HCT116 (cell line): ENCODE results near the gene CCDC91. TPM values are rescaled to one million over a fixed set of nuclear protein-coding genes. Genes with fewer than 3 reads are reported as not detected.

Experiments used
- ATAC-seq: fragments of 200-7000 bp; cut with Tn5 transposase; 2 replicates; pipeline ENCODE4 v1.9.1; 2020; ENCODE audit warnings: mild to moderate bottlenecking, moderate library complexity
- BruUV-seq: library from RNA; stranded (reverse); fragments of 400-500 nt; replicated peaks from 2 replicates; lab custom pipeline; 2021; lab: Mats Ljungman, UMichigan
- CTCF ChIA-PET: fragments of 300-600 bp; sonication (Branson Sonifier 250); formaldehyde crosslinking; loops from one replicate; lab custom pipeline; 2021; ENCODE audit warnings: antibody characterized with exemption; lab: Charles Lee
- POLR2A ChIA-PET: fragments of 300-600, 350-600 bp; sonication (Branson Sonifier 250); formaldehyde crosslinking; loops from one replicate; lab custom pipeline; 2021; ENCODE audit warnings: antibody characterized with exemption; lab: Charles Lee
- RAD21 ChIA-PET, 2 experiments: fragments of 300-600 bp; sonication (Branson Sonifier 250); formaldehyde crosslinking; loops; one replicate each; lab custom pipeline; 2023; ENCODE audit warnings: low total read pairs in 2 of 2; ENCODE audit not compliant: uncharacterized antibody in 2 of 2, unreplicated experiment in 2 of 2, low non-redundant PET in 1 of 2; lab: Charles Lee
- DNase-seq: peaks from one replicate; pipeline ENCODE4 v3.0.0-alpha.2; 2010; ENCODE audit warnings: low read depth, low spot score
- H2AFZ ChIP-seq: fragments of 200-600 bp; shearing (Covaris generic), sonication (generic); 2 replicates; pipeline ENCODE4 v1.6.1; 2017; ENCODE audit warnings: low read depth, mixed run types, mixed read lengths, antibody characterized with exemption, low read length; ENCODE audit not compliant: poor library complexity, severe bottlenecking
- H3K27ac ChIP-seq: 2 replicates; pipeline ENCODE4 v1.5.1; 2012; ENCODE audit warnings: low read depth, low read length
- H3K27me3 ChIP-seq: fragments of 200-600 bp; sonication (generic); 2 replicates; pipeline ENCODE4 v1.6.1; 2016; ENCODE audit warnings: mixed run types, low read length, mixed read lengths; ENCODE audit not compliant: insufficient read depth
- H3K36me3 ChIP-seq, 2 experiments: fragments of 200-500 bp in 1 of 2; fragments of 200-600 bp in 1 of 2; sonication (Bioruptor generic) in 1 of 2; sonication (generic) in 1 of 2; 2 replicates each; pipeline versions ENCODE4 v1.5.1 to v1.6.1; 2014 to 2016; ENCODE audit warnings: low read length in 2 of 2, inconsistent platforms in 1 of 2, mixed read lengths in 1 of 2, mixed run types in 1 of 2; ENCODE audit not compliant: insufficient read depth in 2 of 2, control insufficient read depth in 1 of 2
- H3K4me1 ChIP-seq, 2 experiments: fragments of 200-600 bp in 1 of 2; sonication (generic) in 1 of 2; 2 replicates each; pipeline versions ENCODE4 v1.5.1 to v1.6.1; 2012 to 2017; ENCODE audit warnings: low read length in 2 of 2, inconsistent platforms in 1 of 2, mild to moderate bottlenecking in 1 of 2, mixed read lengths in 1 of 2, mixed run types in 1 of 2, moderate library complexity in 1 of 2; ENCODE audit not compliant: insufficient read depth in 2 of 2, control insufficient read depth in 1 of 2
- H3K4me2 ChIP-seq: fragments of 200-600 bp; sonication (generic); 2 replicates; pipeline ENCODE4 v1.6.1; 2017; ENCODE audit warnings: mixed run types, low read length, mixed read lengths
- H3K4me3 ChIP-seq, 2 experiments: fragments of 200-600 bp in 1 of 2; sonication (generic) in 1 of 2; replicated peaks in 1 of 2; 2 replicates each; pipeline ENCODE4 v1.5.1; 2011 to 2016; ENCODE audit warnings: low read length in 2 of 2, control low read depth in 1 of 2, low read depth in 1 of 2, mild to moderate bottlenecking in 1 of 2, mixed read lengths in 1 of 2, mixed run types in 1 of 2
- H3K79me2 ChIP-seq: fragments of 200-600 bp; sonication (generic); 2 replicates; pipeline ENCODE4 v1.6.1; 2017; ENCODE audit warnings: mild to moderate bottlenecking, mixed run types, low read length, moderate library complexity, mixed read lengths; ENCODE audit not compliant: insufficient read depth
- H3K9ac ChIP-seq: fragments of 200-600 bp; sonication (generic); 2 replicates; pipeline ENCODE4 v1.6.1; 2016; ENCODE audit warnings: low read length, mixed read lengths
- H3K9me2 ChIP-seq: fragments of 200-600 bp; sonication (generic), shearing (Covaris generic); 2 replicates; pipeline ENCODE4 v1.6.1; 2017; ENCODE audit warnings: mixed run types, mild to moderate bottlenecking, moderate library complexity; ENCODE audit not compliant: insufficient read depth
- H3K9me3 ChIP-seq, 2 experiments: fragments of 200-500 bp in 1 of 2; fragments of 200-600 bp in 1 of 2; sonication (Bioruptor generic) in 1 of 2; sonication (generic) in 1 of 2; 2 replicates each; pipeline ENCODE4 v1.6.1; 2014 to 2017; ENCODE audit warnings: low read length in 2 of 2, mixed read lengths in 2 of 2, inconsistent platforms in 1 of 2, low read depth in 1 of 2, mild to moderate bottlenecking in 1 of 2, mixed run types in 1 of 2, moderate library complexity in 1 of 2; ENCODE audit not compliant: control insufficient read depth in 1 of 2, insufficient read depth in 1 of 2
- H4K20me1 ChIP-seq: fragments of 200-600 bp; sonication (generic), shearing (Covaris generic); 2 replicates; pipeline ENCODE4 v1.6.1; 2017; ENCODE audit warnings: mixed run types, mild to moderate bottlenecking, moderate library complexity; ENCODE audit not compliant: insufficient read depth
- CTCF ChIP-seq, 3 experiments: fragments of 200-600 bp in 1 of 3; sonication (generic) in 1 of 3; IDR thresholded peaks in 2 of 3; conservative IDR thresholded peaks in 1 of 3; 2 replicates each; pipeline ENCODE4 v1.5.1; 2012 to 2017; ENCODE audit warnings: low read depth in 2 of 3, low read length in 2 of 3, antibody characterized with exemption in 1 of 3, borderline replicate concordance in 1 of 3, control low read depth in 1 of 3, mild to moderate bottlenecking in 1 of 3, mixed read lengths in 1 of 3, mixed run types in 1 of 3, moderate library complexity in 1 of 3; ENCODE audit not compliant: insufficient read depth in 1 of 3
- EGR1 ChIP-seq: IDR thresholded peaks from 2 replicates; pipeline ENCODE4 v1.6.1; 2012; ENCODE audit warnings: low read depth
- FOSL1 ChIP-seq: IDR thresholded peaks from 2 replicates; pipeline ENCODE4 v1.6.1; 2012; ENCODE audit warnings: low read depth
- REST ChIP-seq: IDR thresholded peaks from 2 replicates; pipeline ENCODE4 v1.6.1; 2012; ENCODE audit warnings: low read depth
- SP1 ChIP-seq: IDR thresholded peaks from 2 replicates; pipeline ENCODE4 v1.6.1; 2012; ENCODE audit warnings: low read depth
- TCF7L2 ChIP-seq: IDR thresholded peaks from 2 replicates; pipeline ENCODE4 v1.7.0; 2011; ENCODE audit warnings: borderline replicate concordance, inconsistent platforms; ENCODE audit not compliant: insufficient read depth, insufficient read length; ENCODE audit errors: extremely low read depth
- YY1 ChIP-seq: IDR thresholded peaks from 2 replicates; pipeline ENCODE4 v1.6.1; 2011; ENCODE audit warnings: low read length, low read depth, moderate library complexity, mild to moderate bottlenecking; ENCODE audit not compliant: insufficient replicate concordance; ENCODE audit errors: extremely low read depth
- ZFX ChIP-seq: fragments of 450-650 bp; IDR thresholded peaks from 2 replicates; pipeline ENCODE4 v1.6.1; 2017
- intact Hi-C: fragments of 100-400 bp; cut with micrococcal nuclease; formaldehyde crosslinking; loops from 2 replicates; pipeline ENCODE4 v1.10.0; 2022
- total RNA-seq: library from RNA; stranded (reverse); gene quantifications from one replicate; pipeline ENCODE4 v1.2.1, GENCODE V29; 2021; ENCODE audit not compliant: unreplicated experiment
- TF ChIP-seq, protein P1 (sequence below): IDR thresholded peaks from 2 replicates; pipeline ENCODE4 v1.6.1; 2011; ENCODE audit warnings: mild to moderate bottlenecking, low read length, moderate library complexity; ENCODE audit not compliant: insufficient replicate concordance; ENCODE audit errors: extremely low read depth
- TF ChIP-seq, protein P2 (sequence below): IDR thresholded peaks from 2 replicates; pipeline ENCODE4 v1.6.1; 2012

Gene CCDC91
- total RNA-seq, 1 experiment from 2014 or later = 18.1 TPM

DNA sequence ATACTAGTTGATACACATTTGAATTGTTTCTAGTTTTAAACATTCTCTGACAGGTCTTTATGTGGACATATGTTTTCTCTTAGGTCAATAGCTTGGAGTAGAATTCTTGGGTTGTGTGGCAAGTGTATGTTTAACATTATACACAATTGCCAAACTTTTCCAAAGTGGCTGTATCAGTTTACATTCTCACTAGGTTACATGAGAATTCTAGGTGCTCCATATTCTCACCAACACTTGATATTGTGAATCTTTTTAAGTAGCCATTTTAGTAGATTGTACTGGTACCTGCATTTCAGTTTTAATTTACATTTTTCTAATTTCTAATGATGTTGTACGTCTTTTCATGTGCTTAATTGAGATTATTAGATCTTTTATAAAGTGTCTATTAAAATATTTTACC lies 28.6 kb downstream of the CCDC91 start:
- POLR2A ChIA-PET = no interaction called here
- intact Hi-C loops = no loop called here
- TF ChIP-seq CTCF (IDR thresholded peaks at IDR 0.05 in 2 of 3, conservative IDR thresholded peaks at IDR 0.05 in 1 of 3; ENCODE audit: borderline replicate concordance in 1 of 3, insufficient read depth in 1 of 3, low read depth in 2 of 3, low read length in 2 of 3) (no peak), TCF7L2 (no peak), ZFX (no peak)
- TF ChIP-seq, protein P1, sequence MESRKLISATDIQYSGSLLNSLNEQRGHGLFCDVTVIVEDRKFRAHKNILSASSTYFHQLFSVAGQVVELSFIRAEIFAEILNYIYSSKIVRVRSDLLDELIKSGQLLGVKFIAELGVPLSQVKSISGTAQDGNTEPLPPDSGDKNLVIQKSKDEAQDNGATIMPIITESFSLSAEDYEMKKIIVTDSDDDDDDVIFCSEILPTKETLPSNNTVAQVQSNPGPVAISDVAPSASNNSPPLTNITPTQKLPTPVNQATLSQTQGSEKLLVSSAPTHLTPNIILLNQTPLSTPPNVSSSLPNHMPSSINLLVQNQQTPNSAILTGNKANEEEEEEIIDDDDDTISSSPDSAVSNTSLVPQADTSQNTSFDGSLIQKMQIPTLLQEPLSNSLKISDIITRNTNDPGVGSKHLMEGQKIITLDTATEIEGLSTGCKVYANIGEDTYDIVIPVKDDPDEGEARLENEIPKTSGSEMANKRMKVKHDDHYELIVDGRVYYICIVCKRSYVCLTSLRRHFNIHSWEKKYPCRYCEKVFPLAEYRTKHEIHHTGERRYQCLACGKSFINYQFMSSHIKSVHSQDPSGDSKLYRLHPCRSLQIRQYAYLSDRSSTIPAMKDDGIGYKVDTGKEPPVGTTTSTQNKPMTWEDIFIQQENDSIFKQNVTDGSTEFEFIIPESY = no peak
- RAD21 ChIA-PET = no interaction called here
- no peak for DNase-seq
- H3K4me1 ChIP-seq = no peaks in the 10 kb centered on the region
- no peaks in the 10 kb centered on the region for H4K20me1 ChIP-seq
- no peak overlapping the region for H3K27ac ChIP-seq
- no peaks in the 10 kb centered on the region for H3K9me3 ChIP-seq
- no peaks in the 10 kb centered on the region for H3K9me2 ChIP-seq
- H3K9ac ChIP-seq = no peak overlapping the region
- no peaks in the 10 kb centered on the region for H3K79me2 ChIP-seq
- H2AFZ ChIP-seq = no peak overlapping the region
- ATAC-seq = no peak
- H3K36me3 ChIP-seq = no peaks in the 10 kb centered on the region
- no peak overlapping the region for H3K4me2 ChIP-seq
- H3K4me3 ChIP-seq = no peak overlapping the region
- BruUV-seq = no TSS peak
- CTCF ChIA-PET = no interaction called here
- no peaks in the 10 kb centered on the region for H3K27me3 ChIP-seq

DNA sequence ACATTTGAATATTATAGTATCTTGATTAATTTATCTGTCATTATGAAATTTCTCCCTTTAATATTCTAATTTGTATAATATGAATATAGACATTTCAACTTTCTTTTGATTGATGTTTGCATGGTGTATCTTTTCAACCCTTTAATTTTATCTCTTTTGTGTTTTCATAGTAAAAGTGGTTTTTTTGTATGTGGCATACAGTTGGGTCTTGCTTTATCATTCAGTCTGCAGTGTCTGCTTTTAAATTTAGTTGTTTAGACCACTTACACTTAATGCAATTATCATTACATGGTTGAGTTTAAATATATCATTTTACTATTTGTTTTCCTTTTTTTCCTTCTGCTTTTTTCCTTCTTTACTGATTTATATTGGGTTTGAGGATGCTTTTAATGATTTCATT lies 29.6 kb downstream of the CCDC91 start:
- RAD21 ChIA-PET = no interaction called here
- TF ChIP-seq REST (no peak), SP1 (no peak), FOSL1 (no peak), YY1 (no peak), EGR1 (no peak)
- TF ChIP-seq, protein P2, sequence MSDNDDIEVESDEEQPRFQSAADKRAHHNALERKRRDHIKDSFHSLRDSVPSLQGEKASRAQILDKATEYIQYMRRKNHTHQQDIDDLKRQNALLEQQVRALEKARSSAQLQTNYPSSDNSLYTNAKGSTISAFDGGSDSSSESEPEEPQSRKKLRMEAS = no peak

More for the DNA sequence above, 29.6 kb downstream of the CCDC91 start:
- DNase-seq = no peak
- Histone ChIP-seq H3K4me2 (no peak overlapping the region), H3K9ac (no peak overlapping the region), H3K4me3 (no peak overlapping the region), H3K36me3 (no peaks in the 10 kb centered on the region), H3K27ac (no peak overlapping the region), H3K27me3 (no peaks in the 10 kb centered on the region), H3K9me3 (no peaks in the 10 kb centered on the region), H2AFZ (no peak overlapping the region), H3K4me1 (no peaks in the 10 kb centered on the region), H4K20me1 (no peaks in the 10 kb centered on the region), H3K9me2 (no peaks in the 10 kb centered on the region), H3K79me2 (no peaks in the 10 kb centered on the region)
- ChIA-PET CTCF (no interaction called here), POLR2A (no interaction called here)
- BruUV-seq = no TSS peak
- ATAC-seq = no peak
- intact Hi-C loops = no loop called here
